Breast epithelium (tissue), 4 donors: ENCODE data around the gene SLC37A1. TPM values are rescaled to one million over a fixed set of nuclear protein-coding genes. Genes with fewer than 3 reads are reported as not detected.

Experiments
- DNase-seq, 2 donors: peaks; one replicate each; pipeline ENCODE4 v3.0.0-alpha.2; 2019; ENCODE audit warnings: low spot score in 2 of 2
- H3K27ac ChIP-seq, 2 donors: fragments of 200-600 bp; sonication (generic) in 1 of 2; one replicate each; pipeline ENCODE4 v1.5.1; 2016 to 2019; ENCODE audit warnings: mild to moderate bottlenecking in 1 of 2
- H3K27me3 ChIP-seq, 2 donors: fragments of 200-600 bp; sonication (generic) in 1 of 2; one replicate each; pipeline versions ENCODE4 v1.5.1 to v1.6.0; 2017 to 2019; ENCODE audit warnings: control low read depth in 1 of 2, mild to moderate bottlenecking in 1 of 2
- H3K36me3 ChIP-seq: fragments of 200-600 bp; one replicate; pipeline ENCODE4 v1.5.1; 2019
- H3K4me1 ChIP-seq, 2 donors: fragments of 200-600 bp; sonication (generic); one replicate each; pipeline ENCODE4 v1.5.1; 2016 to 2019; ENCODE audit warnings: control low read depth in 1 of 2
- H3K4me3 ChIP-seq, 3 donors: fragments of 200-600 bp; sonication (generic); 1 replicate in 2 of 3; 2 replicates in 1 of 3; pipeline ENCODE4 v1.5.1; 2016 to 2019; ENCODE audit warnings: mild to moderate bottlenecking in 3 of 3, moderate library complexity in 2 of 3
- H3K9me3 ChIP-seq, 2 donors: fragments of 200-600 bp; sonication (generic) in 1 of 2; one replicate each; pipeline ENCODE4 v1.5.1; 2016 to 2019; ENCODE audit warnings: control low read depth in 1 of 2
- CTCF ChIP-seq, 3 donors: fragments of 450-650 bp; IDR thresholded peaks; one replicate each; pipeline ENCODE4 v1.5.1; 2016 to 2017; ENCODE audit warnings: antibody characterized with exemption in 3 of 3, mild to moderate bottlenecking in 3 of 3, moderate library complexity in 3 of 3
- POLR2A ChIP-seq: fragments of 450-650 bp; IDR thresholded peaks from one replicate; pipeline ENCODE4 v1.6.1; 2016; ENCODE audit warnings: antibody characterized with exemption, mild to moderate bottlenecking, moderate library complexity
- POLR2AphosphoS5 ChIP-seq, 3 donors: sonication (generic); formaldehyde crosslinking; IDR thresholded peaks; one replicate each; pipeline ENCODE4 v1.6.1; 2017; ENCODE audit warnings: antibody characterized with exemption in 3 of 3
- intact Hi-C: fragments of 100-400 bp; cut with DNase I; formaldehyde crosslinking; loops from one replicate; pipeline ENCODE4 v1.15.1; 2023; ENCODE audit warnings: low total_unique reads
- total RNA-seq, 3 donors: library from RNA; depleted of rRNA; stranded (reverse); fragments of >200 nt; gene quantifications; one replicate each; pipeline ENCODE4 v1.1.0, GENCODE V29; 2016

SLC37A1 gene
- total RNA-seq, 3 donors from 2014 or later: 7.5 to 18.4 (median 18.4) TPM

DNA sequence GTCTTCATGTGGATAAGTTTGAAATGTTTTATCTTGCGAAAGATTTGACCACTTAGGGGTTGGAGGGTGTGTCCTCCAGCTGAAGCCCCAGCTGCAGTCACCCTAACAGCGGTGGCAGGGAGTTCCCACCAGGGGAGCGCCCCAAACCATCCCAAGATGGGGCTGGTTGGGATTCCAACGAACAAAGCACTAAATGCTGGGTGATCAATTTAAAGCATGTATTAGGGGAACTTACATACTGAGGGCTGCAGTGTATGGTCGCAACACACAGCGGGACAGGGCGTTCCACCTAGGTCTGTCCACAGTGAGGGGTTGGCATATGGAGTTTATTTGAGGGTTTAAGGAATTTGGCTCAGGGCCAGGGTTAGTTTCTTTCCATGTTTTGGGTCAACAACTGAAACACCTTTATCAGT, 26.3 kb downstream of the SLC37A1 start:
- intact Hi-C loops: no loop called here
- Histone ChIP-seq H3K9me3 (no peaks in the 10 kb centered on the region), H3K4me3 (no peak overlapping the region), H3K36me3 (no peaks in the 10 kb centered on the region), H3K27ac (no peak overlapping the region), H3K27me3 (no peaks in the 10 kb centered on the region), H3K4me1 (no peaks in the 10 kb centered on the region)
- TF ChIP-seq POLR2AphosphoS5 (IDR thresholded peaks at IDR 0.05): no peak
- no peak for DNase-seq

DNA sequence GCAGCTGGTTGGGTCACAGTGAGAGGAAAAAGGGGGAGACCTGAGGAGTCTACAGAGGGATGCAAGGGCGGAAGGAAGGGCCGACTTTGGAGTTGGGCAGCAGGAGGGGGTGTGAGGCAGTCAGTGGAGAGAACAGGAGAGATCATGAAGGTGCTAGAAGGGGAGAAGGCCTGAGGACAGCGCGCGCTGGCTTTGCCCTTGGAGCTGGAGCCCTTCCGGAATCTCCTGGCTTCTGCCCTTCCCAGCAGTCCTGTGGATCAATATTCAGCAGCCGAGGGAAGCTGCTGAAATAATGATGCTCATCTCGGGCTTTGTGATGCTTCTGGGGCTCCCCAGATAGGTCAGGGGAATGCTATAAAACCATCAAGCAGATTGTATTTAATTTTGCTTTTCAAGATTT, 26.7 kb downstream of the SLC37A1 start:
- Histone ChIP-seq H3K36me3 (no peaks in the 10 kb centered on the region), H3K4me3 (no peak overlapping the region)

DNA sequence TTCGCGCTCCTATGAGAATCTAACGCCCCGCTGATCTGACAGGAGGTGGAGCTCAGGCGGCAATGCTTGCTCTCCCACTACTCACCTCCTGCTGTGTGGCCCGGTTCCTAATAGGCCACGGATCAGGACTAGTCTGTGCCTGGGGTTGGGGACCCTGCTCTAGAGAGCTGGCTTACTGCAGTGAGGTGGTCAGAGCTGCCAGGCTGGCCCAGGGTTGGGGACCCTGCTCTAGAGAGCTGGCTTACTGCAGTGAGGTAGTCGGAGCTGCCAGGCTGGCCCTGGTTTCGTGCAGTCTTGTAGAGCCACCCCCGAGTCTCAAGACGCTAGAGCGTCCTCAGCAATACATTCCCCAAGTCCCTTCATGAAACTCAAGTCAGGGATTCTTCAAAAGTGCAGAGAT, 27.5 kb downstream of the SLC37A1 start:
- Histone ChIP-seq H3K4me1 (no peaks in the 10 kb centered on the region), H3K27ac (no peak overlapping the region), H3K36me3 (no peaks in the 10 kb centered on the region), H3K4me3 (no peak overlapping the region), H3K27me3 (no peaks in the 10 kb centered on the region), H3K9me3 (no peaks in the 10 kb centered on the region)
- intact Hi-C loops: no loop called here
- no peak for DNase-seq
- TF ChIP-seq POLR2A: no peak
- TF ChIP-seq CTCF (IDR thresholded peaks at IDR 0.05): no peak

More for the DNA sequence above, 26.7 kb downstream of the SLC37A1 start:
- Histone ChIP-seq H3K4me1 (no peaks in the 10 kb centered on the region), H3K27ac (no peak overlapping the region), H3K27me3 (no peaks in the 10 kb centered on the region), H3K9me3 (no peaks in the 10 kb centered on the region)
- no peak for TF ChIP-seq CTCF (IDR thresholded peaks at IDR 0.05)
- TF ChIP-seq POLR2AphosphoS5 (IDR thresholded peaks at IDR 0.05): no peak
- no peak for TF ChIP-seq POLR2A
- no peak for DNase-seq
- intact Hi-C loops: no loop called here

GRCh38 chr21:42541618-42542017, 28.0 kb downstream of the SLC37A1 start:
- Histone ChIP-seq H3K9me3 (no peaks in the 10 kb centered on the region), H3K27me3 (no peaks in the 10 kb centered on the region), H3K4me1 (no peaks in the 10 kb centered on the region), H3K27ac (no peak overlapping the region), H3K4me3 (no peak overlapping the region), H3K36me3 (no peaks in the 10 kb centered on the region)
- DNase-seq: no peak
- no peak for TF ChIP-seq POLR2A
- TF ChIP-seq POLR2AphosphoS5 (IDR thresholded peaks at IDR 0.05): no peak
- intact Hi-C loops: no loop called here

DNA sequence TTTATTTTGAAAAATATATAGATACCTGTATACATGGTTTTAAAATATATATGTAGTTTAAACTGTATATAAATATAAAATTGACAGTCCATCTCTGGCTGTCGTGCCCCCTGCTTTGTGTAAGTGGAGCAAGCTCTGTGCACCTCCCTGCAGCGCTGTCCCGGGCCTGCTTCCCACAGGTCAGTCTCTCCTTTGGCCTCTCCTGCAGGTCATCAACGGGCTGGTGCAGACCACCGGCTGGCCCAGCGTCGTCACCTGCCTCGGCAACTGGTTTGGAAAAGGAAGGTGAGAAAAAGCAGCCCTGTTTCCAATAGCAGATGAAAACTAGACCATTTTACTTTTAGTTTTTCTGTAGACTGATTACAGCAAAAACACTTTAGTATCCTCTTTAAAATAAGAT, 28.5 kb downstream of the SLC37A1 start:
- H3K36me3 ChIP-seq: no peaks in the 10 kb centered on the region

DNA sequence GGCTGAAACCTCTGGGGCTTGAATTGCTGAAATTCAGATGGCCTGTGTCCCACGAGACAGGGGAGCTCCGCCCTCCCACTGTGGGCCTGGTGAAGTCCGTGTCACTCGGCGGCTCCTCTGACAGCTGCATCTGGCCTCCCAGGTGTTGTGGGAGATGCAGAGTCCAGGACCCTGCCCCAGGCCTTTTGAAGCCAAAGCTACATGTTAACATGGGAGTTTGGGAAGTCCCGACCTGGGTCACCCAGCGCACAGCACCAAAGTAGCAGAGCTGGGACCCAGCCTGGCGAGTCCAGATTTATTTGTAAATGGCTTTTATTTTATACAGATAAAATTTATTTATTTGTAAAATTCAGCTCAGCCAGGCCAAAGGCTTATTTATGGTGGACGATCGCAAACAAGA, 28.9 kb downstream of the SLC37A1 start:
- Histone ChIP-seq H3K27me3 (no peaks in the 10 kb centered on the region), H3K36me3 (no peaks in the 10 kb centered on the region), H3K4me3 (no peak overlapping the region), H3K27ac (no peak overlapping the region), H3K4me1 (no peaks in the 10 kb centered on the region), H3K9me3 (no peaks in the 10 kb centered on the region)
- DNase-seq: no peak
- TF ChIP-seq POLR2AphosphoS5 (IDR thresholded peaks at IDR 0.05) (no peak), CTCF (IDR thresholded peaks at IDR 0.05) (no peak), POLR2A (no peak)
- intact Hi-C loops: no loop called here

More for the DNA sequence above, 28.5 kb downstream of the SLC37A1 start:
- no peaks in the 10 kb centered on the region for H3K27me3 ChIP-seq
- H3K9me3 ChIP-seq: no peaks in the 10 kb centered on the region
- no peak for DNase-seq
- no peak overlapping the region for H3K4me3 ChIP-seq
- TF ChIP-seq POLR2AphosphoS5 (IDR thresholded peaks at IDR 0.05) (no peak), CTCF (IDR thresholded peaks at IDR 0.05) (no peak), POLR2A (no peak)
- intact Hi-C loops: no loop called here
- no peaks in the 10 kb centered on the region for H3K4me1 ChIP-seq
- no peak overlapping the region for H3K27ac ChIP-seq
